GM21786 (cell line): ENCODE measurements around the gene RSRC1.
"Not testable (repeated sequence)": the region's sequence is repeated elsewhere in the genome, so short reads cannot be mapped to it uniquely, and the experiment has no call there.

ENCODE experiments used
- ATAC-seq: cut with Tn5 transposase; IDR thresholded peaks from one replicate; pipeline ENCODE4 v1.9.1; 2021; ENCODE audit not compliant: unreplicated experiment

RSRC1 gene

DNA sequence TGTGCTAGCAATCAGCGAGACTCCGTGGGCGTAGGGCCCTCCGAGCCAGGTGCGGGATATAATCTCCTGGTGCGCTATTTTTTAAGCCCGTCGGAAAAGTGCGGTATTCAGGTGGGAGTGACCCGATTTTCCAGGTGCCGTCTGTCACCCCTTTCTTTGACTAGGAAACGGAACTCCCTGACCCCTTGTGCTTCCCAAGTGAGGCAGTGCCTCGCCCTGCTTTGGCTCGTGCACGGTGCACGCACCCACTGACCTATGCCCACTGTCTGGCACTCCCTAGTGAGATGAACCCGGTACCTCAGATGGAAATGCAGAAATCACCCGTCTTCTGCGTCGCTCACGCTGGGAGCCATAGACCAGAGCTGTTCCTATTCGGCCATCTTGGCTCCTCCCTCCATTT lies 406.8 kb downstream of the RSRC1 start:
- ATAC-seq, result not testable (repeated sequence)

DNA sequence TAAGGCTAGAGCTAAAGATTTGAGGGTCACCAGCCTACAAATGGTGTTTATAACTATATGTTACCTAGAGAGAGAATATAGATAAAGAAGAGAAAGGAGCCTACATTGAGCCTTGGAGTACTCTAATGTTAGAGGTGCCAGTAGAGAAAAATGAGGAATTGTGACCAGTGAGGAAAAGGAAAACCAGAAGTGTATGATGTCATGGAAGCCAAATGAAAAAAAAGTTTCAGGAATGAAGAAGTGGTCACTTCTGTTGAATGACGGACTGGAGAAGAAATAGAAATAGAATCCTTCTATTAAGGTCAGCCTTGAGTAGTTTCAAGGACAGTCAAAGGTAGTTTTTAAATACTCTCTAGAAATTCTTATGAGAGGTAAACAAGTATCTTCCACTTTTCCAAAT lies 409.9 kb downstream of the RSRC1 start:
- ATAC-seq, result no peak

DNA sequence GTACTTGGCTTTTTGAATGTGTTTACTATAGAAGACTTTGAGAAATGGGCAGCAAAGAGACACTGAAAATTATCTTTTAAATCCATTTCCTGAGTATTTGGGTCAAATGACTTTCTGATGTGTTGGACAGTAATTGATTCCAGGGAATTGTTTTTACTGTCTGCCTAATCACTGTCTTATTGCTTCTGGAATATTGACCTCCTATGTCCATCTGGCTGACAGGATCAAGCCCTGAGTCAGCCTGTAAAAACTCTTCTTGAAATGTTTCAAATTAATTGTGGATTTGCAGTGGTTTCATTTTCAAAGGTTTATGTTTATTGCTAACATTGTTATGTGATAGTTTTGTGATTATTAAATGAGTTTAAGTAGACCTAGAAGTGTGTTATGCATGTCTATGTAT lies 410.5 kb downstream of the RSRC1 start:
- no peak for ATAC-seq

DNA sequence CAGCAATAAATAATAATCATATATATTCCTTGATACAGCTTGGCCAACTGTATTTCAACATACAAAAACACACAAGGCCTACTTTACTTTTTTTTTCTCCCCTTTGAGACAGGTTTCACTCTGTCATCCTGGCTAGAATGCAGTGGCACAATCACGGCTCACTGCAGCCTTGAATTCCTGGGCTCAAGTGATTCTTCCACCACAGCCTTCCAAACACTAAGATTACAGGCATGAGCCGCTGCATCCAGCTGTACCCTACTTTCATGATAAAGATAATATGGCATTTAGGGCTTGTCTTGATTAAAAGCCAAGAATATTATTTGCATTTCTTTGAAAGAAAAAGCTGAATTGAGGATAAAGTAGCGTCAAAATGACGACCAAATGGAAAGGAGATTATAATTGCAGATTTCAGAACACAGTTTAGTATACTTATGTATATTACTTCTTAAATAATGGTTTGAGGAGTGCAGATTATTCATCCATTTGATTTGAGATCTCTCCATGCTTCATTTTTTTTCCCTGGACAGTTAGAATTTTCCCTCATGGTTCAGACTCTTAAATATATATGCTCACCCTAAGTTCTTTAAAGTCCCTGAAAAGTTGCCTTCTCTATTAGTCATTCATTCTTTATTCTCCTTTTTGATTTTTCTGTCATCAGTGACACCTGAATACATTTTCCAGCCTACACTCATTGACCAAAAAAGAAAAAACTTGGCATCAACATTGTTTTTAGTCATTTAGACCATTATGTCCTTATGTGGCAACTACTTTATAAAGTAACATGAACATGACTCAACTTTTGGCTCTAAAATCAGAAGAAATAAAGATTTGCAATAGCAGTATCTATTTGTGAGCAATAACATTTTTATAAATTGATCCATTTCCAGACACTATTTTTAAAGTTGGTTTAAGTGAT lies 412.6 kb downstream of the RSRC1 start:
- ATAC-seq, result no peak

GRCh38 chr3:158528076-158528674 lies 418.3 kb downstream of the RSRC1 start:
- no peak for ATAC-seq

DNA sequence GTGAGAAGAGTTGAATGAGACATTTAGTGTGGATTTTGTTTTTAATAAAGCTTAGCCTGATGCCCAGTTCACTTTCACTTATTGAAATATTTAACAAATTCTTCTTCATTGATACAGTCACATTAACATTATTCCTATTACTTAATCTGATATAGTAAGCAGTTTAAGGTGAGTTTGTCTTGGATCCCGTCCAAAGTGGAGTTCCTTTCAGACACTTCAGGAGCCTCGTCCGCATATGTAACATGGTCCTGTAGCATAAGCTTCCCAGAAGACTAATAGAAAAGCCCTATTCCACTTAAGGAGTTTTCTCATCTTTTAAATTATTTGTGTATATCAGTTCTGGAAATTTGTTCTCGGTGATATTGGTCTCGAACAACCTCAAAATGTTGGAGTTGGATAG lies 421.4 kb downstream of the RSRC1 start:
- ATAC-seq, result no peak

GRCh38 chr3:158532099-158532734 lies 422.3 kb downstream of the RSRC1 start:
- ATAC-seq, result peak; percentile 68

- no peak for ATAC-seq
These were observed 426.0 kb downstream of the RSRC1 start for GRCh38 chr3:158535918-158536317.

DNA sequence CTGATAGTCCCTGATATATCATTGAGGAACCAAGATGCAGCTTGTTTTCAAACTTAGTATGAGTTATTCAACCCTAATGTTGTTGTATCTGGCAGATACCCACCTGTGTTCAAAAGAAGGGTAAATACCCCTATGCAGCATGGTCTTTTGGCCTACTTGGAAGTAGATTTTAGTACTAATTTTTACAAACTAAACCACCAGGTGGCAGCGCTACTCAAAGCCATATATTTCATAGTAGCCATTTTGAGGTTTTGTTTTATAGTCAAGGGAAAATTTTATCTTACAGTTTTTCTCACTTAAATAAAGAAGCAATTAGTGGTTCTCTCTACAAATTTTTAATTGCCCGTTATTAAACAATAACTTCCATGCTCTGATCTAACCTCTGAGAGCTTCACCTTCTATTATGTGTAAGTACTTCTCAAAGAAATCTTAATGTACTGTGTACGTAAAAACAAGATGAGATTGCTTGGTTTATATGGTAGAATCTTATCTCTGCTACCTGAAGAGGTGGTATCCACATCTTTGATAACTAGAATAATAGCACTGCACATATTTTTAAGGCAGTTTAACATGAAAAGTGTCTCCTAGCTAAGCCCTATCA lies 429.6 kb downstream of the RSRC1 start:
- ATAC-seq, result peak; percentile 76

GRCh38 chr3:158540066-158540465 lies 430.2 kb downstream of the RSRC1 start:
- ATAC-seq, result no peak

DNA sequence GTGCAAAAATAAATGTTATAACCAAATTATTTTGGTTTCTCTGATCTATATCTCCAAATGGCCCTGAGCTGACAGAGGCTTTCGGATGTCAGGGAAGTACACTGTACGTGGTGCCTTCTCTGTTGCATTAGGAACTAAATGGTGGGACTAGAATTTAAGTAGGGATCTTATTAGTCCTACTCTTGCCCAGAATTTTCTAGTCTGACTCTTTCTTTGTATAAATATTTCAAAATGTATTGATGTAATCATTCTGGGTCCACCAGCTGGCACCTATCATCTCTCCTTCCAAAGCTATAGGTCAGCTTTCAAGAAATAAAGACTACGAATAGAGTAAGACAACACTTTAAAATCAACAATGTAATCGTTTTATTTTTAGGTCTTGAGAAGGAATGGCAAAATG lies 438.8 kb downstream of the RSRC1 start:
- no peak for ATAC-seq

- not testable (repeated sequence) for ATAC-seq
These were observed 440.0 kb downstream of the RSRC1 start for GRCh38 chr3:158549938-158550337.

- ATAC-seq, result no peak
These were observed 442.2 kb downstream of the RSRC1 start for GRCh38 chr3:158552124-158552523.

- ATAC-seq, result no peak
These were observed 449.6 kb downstream of the RSRC1 start for GRCh38 chr3:158559504-158559903.

- no peak for ATAC-seq
These were observed 451.1 kb downstream of the RSRC1 start for GRCh38 chr3:158560979-158561378.

GRCh38 chr3:158562674-158563073 lies 452.8 kb downstream of the RSRC1 start:
- ATAC-seq, result no peak

DNA sequence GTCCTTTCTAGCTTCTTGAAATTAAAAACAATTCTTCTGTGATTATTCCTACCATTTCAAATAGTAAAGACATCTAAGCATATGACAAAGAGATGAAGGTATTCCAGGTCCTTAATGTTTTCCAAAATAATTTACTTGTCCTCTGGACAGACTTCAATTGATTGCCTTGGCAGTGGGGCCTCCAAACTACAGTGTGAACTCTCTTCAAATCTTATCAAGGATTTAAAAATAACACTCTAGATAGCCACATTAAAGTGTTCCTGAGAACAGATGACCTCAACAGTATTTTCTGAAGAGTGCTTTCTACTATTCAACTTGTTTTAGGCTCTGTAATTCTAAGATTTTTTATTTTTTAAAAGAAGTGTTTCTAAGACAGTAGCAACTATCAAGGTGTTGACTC lies 453.2 kb downstream of the RSRC1 start:
- no peak for ATAC-seq

DNA sequence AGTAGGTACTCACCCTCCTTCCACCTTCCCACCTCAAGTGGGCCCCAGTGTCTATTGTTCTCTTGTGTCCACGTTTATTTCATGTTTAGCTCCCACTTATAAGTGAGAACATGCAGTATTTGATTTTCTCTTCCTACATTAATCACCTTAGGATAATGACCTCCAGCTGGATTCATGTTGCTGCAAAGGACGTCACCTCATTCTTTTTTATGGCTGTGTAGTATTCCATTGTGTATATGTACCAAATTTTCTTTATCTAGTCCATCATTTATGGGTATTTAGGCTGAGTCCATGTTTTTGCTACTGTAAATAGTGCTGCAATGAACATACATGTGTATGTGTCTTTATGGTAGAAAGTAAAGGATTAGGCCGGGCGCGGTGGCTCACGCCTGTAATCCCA lies 455.2 kb downstream of the RSRC1 start:
- ATAC-seq, result no peak

GRCh38 chr3:158568784-158569183 lies 458.9 kb downstream of the RSRC1 start:
- ATAC-seq, result no peak

GRCh38 chr3:158569794-158570193 lies 459.9 kb downstream of the RSRC1 start:
- no peak for ATAC-seq

GRCh38 chr3:158570999-158571702 lies 461.3 kb downstream of the RSRC1 start, which contains the start of gene MLF1:
Gene MLF1 (plus strand): TSS chr3:158571194. CDS start chr3:158571301, 107 bp downstream.
- peak; percentile 100 for ATAC-seq
